Left cardiac atrium (tissue), 4 donors: ENCODE data around the gene CSH2. TPM values are rescaled to one million over a fixed set of nuclear protein-coding genes. Genes with fewer than 3 reads are reported as not detected.
A peak's percentile ranks its signal among the peaks of the same experiment; 100 is the strongest.

ENCODE experiments used
- ATAC-seq, 2 donors: fragments of 200-7000 bp; cut with Tn5 transposase; one replicate each; pipeline ENCODE4 v1.9.1; 2020; ENCODE audit warnings: mild to moderate bottlenecking in 2 of 2, moderate library complexity in 2 of 2
- DNase-seq: peaks from one replicate; pipeline ENCODE4 v3.0.0-alpha.2; 2020
- intact Hi-C, 2 donors: fragments of 100-400 bp; cut with DNase I; formaldehyde crosslinking; loops; one replicate each; pipeline versions ENCODE4 v1.14.1 to v1.15.1; 2022 to 2023
- total RNA-seq, 2 donors: library from RNA; stranded (reverse); fragmentation: NEBNext Ultra II Directional; extraction: Animal tissue kit (Norgen Biotek cat#: 25700); gene quantifications; one replicate each; pipeline ENCODE4 v1.2.1, GENCODE V29; 2021
- donor health status: DM: no; HTN: yes; CAD: no.
- donor health status: DM: no; HTN: yes; CAD: no; lungs with severe emphysema.
- donor health status: DM: yes; HTN: yes; CAD: no.
- donor health status: Dilated cardiomyopathy.

Gene CSH2
- total RNA-seq, 2 donors from 2014 or later: not detected

- DNase-seq (peak; percentile 96), ATAC-seq (peak; percentile 94 to 95)
- intact Hi-C loops: loop anchor here in 1 of 2 donors (10.0 kb wide), 1 partner anchor 52 kb away; the partner anchor contains the start of genes CCDC47 and DDX42
Observed at GRCh38 chr17:63827002-63827800, 46.3 kb downstream of the CSH2 start, which contains the start of the genes FTSJ3 and PSMC5. TSS of gene FTSJ3 (minus strand) at chr17:63827663. CDS start at chr17:63826902, 761 bp downstream. TSS of gene PSMC5 (plus strand) at chr17:63827431. CDS start at chr17:63827491, 60 bp downstream.

DNA sequence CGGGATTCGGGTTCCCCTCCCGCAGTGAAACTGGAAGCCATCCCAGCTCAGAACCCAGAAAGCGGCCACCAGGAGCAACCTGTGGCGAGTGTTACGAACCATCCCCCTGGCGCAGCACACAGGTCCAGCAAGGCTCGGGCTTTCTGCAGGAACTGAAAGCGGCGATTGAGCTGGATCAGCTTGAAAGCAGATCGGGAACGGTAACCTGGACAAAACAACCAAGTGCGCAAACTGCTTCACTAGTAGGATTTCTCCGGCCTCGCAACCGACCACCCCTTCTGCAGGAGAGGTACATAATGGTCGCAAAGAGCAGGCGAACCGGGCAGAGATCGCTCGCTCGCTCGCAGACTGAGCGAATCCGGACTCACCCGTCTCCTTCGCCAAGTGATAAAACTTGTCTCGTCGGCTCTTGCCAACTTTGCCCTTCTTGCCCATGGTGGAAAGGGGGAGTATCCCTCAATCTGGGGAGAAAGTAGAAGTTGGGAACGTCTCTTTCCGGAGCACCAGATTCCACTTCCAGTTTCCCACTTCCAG is 46.9 kb downstream of the CSH2 start:
- intact Hi-C loops: loop anchor here in 1 of 2 donors (10.0 kb wide), 1 partner anchor 52 kb away; the partner anchor contains the start of genes CCDC47 and DDX42
- DNase-seq (no peak), ATAC-seq (peak; percentile 4 to 8)

GRCh38 chr17:63824362-63824761 is 49.1 kb downstream of the CSH2 start:
- no peak for ATAC-seq
- DNase-seq: no peak
- intact Hi-C loops: loop anchor here in 1 of 2 donors (10.0 kb wide), 1 partner anchor 50 kb away; the partner anchor contains the start of genes CCDC47 and DDX42

GRCh38 chr17:63823659-63824331 is 49.7 kb downstream of the CSH2 start:
- DNase-seq: no peak
- intact Hi-C loops: loop anchor here in 1 of 2 donors (10.0 kb wide), 1 partner anchor 49 kb away; the partner anchor contains the start of genes CCDC47 and DDX42

DNA sequence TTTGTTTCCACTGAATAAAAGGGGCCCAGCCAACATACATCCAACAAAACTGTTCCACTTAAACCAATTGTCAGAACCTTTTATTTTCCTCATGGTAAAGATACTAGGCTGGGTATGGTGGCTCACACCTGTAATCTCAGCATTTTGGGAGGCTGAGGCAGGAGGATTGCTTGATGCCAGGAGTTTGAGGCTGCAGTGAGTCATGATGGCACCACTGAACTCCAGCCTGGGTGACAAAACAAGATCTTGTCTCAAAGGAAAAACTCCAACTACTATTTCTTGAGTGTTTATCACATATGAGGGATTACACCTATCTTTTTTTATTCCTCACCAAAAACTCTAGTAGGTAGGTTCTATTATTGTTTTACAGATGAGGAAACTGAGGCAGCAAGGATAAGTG is 50.9 kb downstream of the CSH2 start:
- ATAC-seq: no peak

More at GRCh38 chr17:63823659-63824331, 49.7 kb downstream of the CSH2 start:
- ATAC-seq: no peak

More for the DNA sequence above, 50.9 kb downstream of the CSH2 start:
- no peak for DNase-seq
- intact Hi-C loops: loop anchor here in 1 of 2 donors (10.0 kb wide), 1 partner anchor 48 kb away; the partner anchor contains the start of genes CCDC47 and DDX42

Other genes starting within 250 kb of the CSH2 start
- 1 to 10 TPM; 6.6 to 9.6 TPM for gene LIMD2, start 173.6 kb downstream of the CSH2 start, total RNA-seq
- 10 to 100 TPM; 21.2 to 23.7 TPM for gene STRADA, start 131.9 kb downstream of the CSH2 start, total RNA-seq
- 100 to 1,000 TPM in 1 of 2 donors, 10 to 100 TPM in 1; 88.9 to 139 TPM for gene CCDC47, start 100.1 kb downstream of the CSH2 start, total RNA-seq
- 10 to 100 TPM; 45.2 to 74.2 TPM for gene DDX42, start 99.5 kb downstream of the CSH2 start, total RNA-seq
- gene PSMC5, start 46.2 kb downstream of the CSH2 start, total RNA-seq: 100 to 1,000 TPM; 122 to 143 TPM
- 10 to 100 TPM; 33.1 to 38.1 TPM for gene FTSJ3, start 46.0 kb downstream of the CSH2 start, total RNA-seq
- 10 to 100 TPM; 33.9 to 37.1 TPM for gene SMARCD2, start 31.0 kb downstream of the CSH2 start, total RNA-seq
- not detected for gene GH2, start 8.3 kb upstream of the CSH2 start, total RNA-seq
- not detected for gene CSH1, start 22.9 kb upstream of the CSH2 start, total RNA-seq
- gene CSHL1, start 37.6 kb upstream of the CSH2 start, total RNA-seq: not detected
- not detected for gene GH1, start 45.2 kb upstream of the CSH2 start, total RNA-seq
- 1 to 10 TPM; 4.8 to 7.5 TPM for gene CD79B, start 58.7 kb upstream of the CSH2 start, total RNA-seq
- gene SCN4A, start 99.2 kb upstream of the CSH2 start, total RNA-seq: 1 to 10 TPM in 1 of 2 donors, under 1 TPM in 1; 0.41 to 1.0 TPM
- gene PRR29, start 124.7 kb upstream of the CSH2 start, total RNA-seq: under 1 TPM; 0.24 to 0.35 TPM
- 10 to 100 TPM; 33.0 to 67.4 TPM for gene ICAM2, start 147.0 kb upstream of the CSH2 start, total RNA-seq